H1 (cell line): ENCODE results near the gene SHH. TPM values are rescaled to one million over a fixed set of nuclear protein-coding genes. Genes with fewer than 3 reads are reported as not detected.

Experiments used
- CTCF ChIA-PET: fragments of 300-600 bp; sonication (Branson Sonifier 250); formaldehyde crosslinking; loops from one replicate; lab custom pipeline; 2021; ENCODE audit not compliant: partially characterized antibody; lab: Charles Lee
- POLR2A ChIA-PET: fragments of 300-600 bp; sonication (Branson Sonifier 250); formaldehyde crosslinking; loops from one replicate; lab custom pipeline; 2021; ENCODE audit warnings: inconsistent platforms; ENCODE audit not compliant: partially characterized antibody; lab: Charles Lee
- DNase-seq, 2 experiments: peaks; one replicate each; pipeline versions ENCODE4 v3.0.0 to v3.0.0-alpha.2; 2010 to 2022; ENCODE audit warnings: low spot score in 2 of 2, low read depth in 1 of 2, mixed read lengths in 1 of 2
- FAIRE-seq: peaks from 2 replicates; lab custom pipeline; 2011; peaks lifted over from hg19 to GRCh38; lab: Jason Lieb, UNC
- H2AFZ ChIP-seq: 2 replicates; pipeline ENCODE4 v1.8.1; 2012; ENCODE audit warnings: low read length, inconsistent platforms
- H2AK5ac ChIP-seq: 2 replicates; pipeline ENCODE4 v1.6.1; 2013; ENCODE audit warnings: low read depth, low read length
- H2BK120ac ChIP-seq: replicated peaks from 2 replicates; pipeline ENCODE3; 2013; ENCODE audit warnings: low read depth, low read length, inconsistent platforms
- H2BK12ac ChIP-seq: 2 replicates; pipeline ENCODE4 v1.6.1; 2013; ENCODE audit warnings: low read depth, low read length
- H2BK15ac ChIP-seq: 2 replicates; pipeline ENCODE4 v1.6.1; 2013; ENCODE audit warnings: low read length
- H2BK20ac ChIP-seq: 2 replicates; pipeline ENCODE4 v1.6.1; 2013; ENCODE audit warnings: low read length
- H2BK5ac ChIP-seq: 2 replicates; pipeline ENCODE4 v1.6.1; 2013; ENCODE audit warnings: low read depth, low read length
- H3K14ac ChIP-seq: 2 replicates; pipeline ENCODE4 v1.6.1; 2013; ENCODE audit warnings: inconsistent platforms; ENCODE audit not compliant: insufficient read length
- H3K18ac ChIP-seq: 2 replicates; pipeline ENCODE4 v1.6.1; 2013; ENCODE audit warnings: low read length; ENCODE audit errors: extremely low read depth
- H3K23ac ChIP-seq: 2 replicates; pipeline ENCODE4 v1.6.1; 2013; ENCODE audit warnings: inconsistent platforms; ENCODE audit not compliant: insufficient read length
- H3K23me2 ChIP-seq: 2 replicates; pipeline ENCODE4 v1.6.1; 2013; ENCODE audit warnings: low read depth, low read length
- H3K27ac ChIP-seq: 2 replicates; pipeline ENCODE4 v1.6.1; 2011; ENCODE audit warnings: low read depth, low read length, inconsistent platforms
- H3K27me3 ChIP-seq, 4 experiments: replicated peaks in 1 of 4; 1 replicate in 1 of 4; 2 replicates in 3 of 4; pipeline versions ENCODE4 v1.6.1 to v1.8.1; 2011 to 2013; ENCODE audit warnings: low read length in 3 of 4, mild to moderate bottlenecking in 3 of 4, inconsistent platforms in 2 of 4, mixed read lengths in 2 of 4, moderate library complexity in 1 of 4; ENCODE audit not compliant: control insufficient read depth in 3 of 4, insufficient read depth in 3 of 4; ENCODE audit errors: extremely low read depth in 1 of 4
- H3K36me3 ChIP-seq, 4 experiments: 2 replicates each; pipeline versions ENCODE4 v1.6.1 to v1.8.1; 2011 to 2013; ENCODE audit warnings: mild to moderate bottlenecking in 4 of 4, low read length in 3 of 4, moderate library complexity in 2 of 4, control low read depth in 1 of 4, inconsistent platforms in 1 of 4; ENCODE audit not compliant: insufficient read depth in 4 of 4, control insufficient read depth in 2 of 4
- H3K4ac ChIP-seq: replicated peaks from 2 replicates; pipeline ENCODE3; 2013; ENCODE audit warnings: low read length, low read depth, mixed read lengths, inconsistent platforms; ENCODE audit not compliant: insufficient read length
- H3K4me1 ChIP-seq, 4 experiments: replicated peaks in 1 of 4; 1 replicate in 1 of 4; 2 replicates in 3 of 4; pipeline versions ENCODE4 v1.6.1 to v1.8.1; 2011 to 2013; ENCODE audit warnings: low read length in 3 of 4, inconsistent platforms in 2 of 4, mixed read lengths in 1 of 4; ENCODE audit not compliant: insufficient read depth in 4 of 4, control insufficient read depth in 3 of 4
- H3K4me2 ChIP-seq, 2 experiments: 2 replicates each; pipeline versions ENCODE4 v1.6.1 to v1.8.1; 2011 to 2013; ENCODE audit warnings: low read depth in 2 of 2, low read length in 2 of 2, control low read depth in 1 of 2, inconsistent platforms in 1 of 2, mild to moderate bottlenecking in 1 of 2; ENCODE audit not compliant: insufficient read depth in 1 of 2
- H3K4me3 ChIP-seq, 4 experiments: fragments of 200-600, 300-600 bp in 1 of 4; sonication (generic), shearing (Covaris generic), sonication (Bioruptor Twin) in 1 of 4; 2 replicates each; pipeline versions ENCODE4 v1.5.1 to v1.8.1; 2011 to 2016; ENCODE audit warnings: low read length in 4 of 4, low read depth in 3 of 4, control low read depth in 2 of 4, inconsistent platforms in 2 of 4, mild to moderate bottlenecking in 2 of 4, mixed read lengths in 1 of 4, moderate library complexity in 1 of 4; ENCODE audit not compliant: insufficient read depth in 2 of 4; ENCODE audit errors: extremely low read depth in 1 of 4
- H3K56ac ChIP-seq: replicated peaks from 2 replicates; pipeline ENCODE3; 2013; ENCODE audit warnings: low read depth, mild to moderate bottlenecking, mixed read lengths, low read length, inconsistent platforms; ENCODE audit not compliant: insufficient read length
- H3K79me1 ChIP-seq: 2 replicates; pipeline ENCODE4 v1.6.1; 2013; ENCODE audit warnings: low read depth, low read length, control low read depth
- H3K79me2 ChIP-seq, 2 experiments: 2 replicates each; pipeline versions ENCODE4 v1.6.1 to v1.8.1; 2012 to 2013; ENCODE audit warnings: low read length in 2 of 2, mild to moderate bottlenecking in 2 of 2, inconsistent platforms in 1 of 2; ENCODE audit not compliant: insufficient read depth in 2 of 2, control insufficient read depth in 1 of 2
- H3K9ac ChIP-seq, 4 experiments: replicated peaks in 1 of 4; 1 replicate in 1 of 4; 2 replicates in 3 of 4; pipeline versions ENCODE4 v1.6.1 to v1.8.1; 2011 to 2013; ENCODE audit warnings: low read depth in 3 of 4, low read length in 3 of 4, control low read depth in 2 of 4, mild to moderate bottlenecking in 2 of 4, moderate library complexity in 2 of 4, inconsistent platforms in 1 of 4; ENCODE audit errors: extremely low read depth in 1 of 4
- H3K9me3 ChIP-seq, 2 experiments: 2 replicates each; pipeline versions ENCODE4 v1.6.1 to v1.8.1; 2012 to 2013; ENCODE audit warnings: mild to moderate bottlenecking in 2 of 2, moderate library complexity in 2 of 2, control low read depth in 1 of 2, inconsistent platforms in 1 of 2, low read depth in 1 of 2, low read length in 1 of 2, mixed read lengths in 1 of 2; ENCODE audit not compliant: insufficient read depth in 2 of 2
- H4K20me1 ChIP-seq, 2 experiments: replicated peaks in 1 of 2; 2 replicates each; pipeline versions ENCODE3 to v1.8.1; 2011 to 2013; ENCODE audit warnings: inconsistent platforms in 2 of 2, low read length in 2 of 2, mild to moderate bottlenecking in 1 of 2; ENCODE audit not compliant: insufficient read depth in 2 of 2, control insufficient read depth in 1 of 2
- H4K5ac ChIP-seq: 2 replicates; pipeline ENCODE4 v1.6.1; 2013; ENCODE audit warnings: low read length, low read depth, mixed read lengths, inconsistent platforms; ENCODE audit not compliant: insufficient read length
- H4K8ac ChIP-seq: 2 replicates; pipeline ENCODE4 v1.8.0; 2013; ENCODE audit warnings: mild to moderate bottlenecking, moderate library complexity, low read length, inconsistent platforms; ENCODE audit not compliant: insufficient read depth; ENCODE audit errors: extremely low read depth
- H4K91ac ChIP-seq: replicated peaks from 2 replicates; pipeline ENCODE3; 2013; ENCODE audit warnings: low read length, mixed read lengths, inconsistent platforms; ENCODE audit not compliant: insufficient read length
- CTCF ChIP-seq, 3 experiments: IDR thresholded peaks; 1 replicate in 2 of 3; 2 replicates in 1 of 3; pipeline versions ENCODE4 v1.5.1 to v1.6.1; 2011; ENCODE audit warnings: low read length in 3 of 3, mild to moderate bottlenecking in 3 of 3, inconsistent platforms in 2 of 3, low read depth in 1 of 3, moderate library complexity in 1 of 3; ENCODE audit not compliant: insufficient read depth in 1 of 3; ENCODE audit errors: control extremely low read depth in 1 of 3
- E2F6 ChIP-seq: IDR thresholded peaks from 2 replicates; pipeline ENCODE4 v1.6.1; 2012; ENCODE audit warnings: inconsistent platforms
- KDM4A ChIP-seq: IDR thresholded peaks from one replicate; pipeline ENCODE4 v1.7.1; 2012; ENCODE audit warnings: low read depth, mild to moderate bottlenecking, moderate library complexity, low read length, inconsistent platforms; ENCODE audit not compliant: severe bottlenecking
- SP4 ChIP-seq: IDR thresholded peaks from 2 replicates; pipeline ENCODE4 v1.6.1; 2012; ENCODE audit warnings: low read length, inconsistent platforms
- SUZ12 ChIP-seq: fragments of 200-600 bp; sonication (generic); IDR thresholded peaks from 2 replicates; pipeline ENCODE4 v1.6.1; 2012; ENCODE audit warnings: mild to moderate bottlenecking, inconsistent platforms, low read length, moderate library complexity, mixed read lengths
- YY1 ChIP-seq: IDR thresholded peaks from 2 replicates; pipeline ENCODE4 v1.6.1; 2011; ENCODE audit warnings: low read depth, mild to moderate bottlenecking, low read length
- WGBS, 2 experiments: shearing (Covaris generic) in 1 of 2; methylation state at CpG; one replicate each; pipeline versions ENCODE4 v1.1.6 to v1.1.7; 2013 to 2015; ENCODE audit warnings: low lambda C conversion rate in 2 of 2, mixed read lengths in 2 of 2, inconsistent platforms in 1 of 2, low coverage in 1 of 2, missing lambda C conversion rate in 1 of 2; ENCODE audit not compliant: insufficient replicate concordance in 2 of 2, insufficient coverage in 1 of 2, insufficient read length in 1 of 2; ENCODE audit errors: extremely low coverage in 1 of 2, missing lambda C conversion rate in 1 of 2; 5-methylcytosine and 5-hydroxymethylcytosine counted together
- polyA plus RNA-seq, 7 experiments: library from polyadenylated mRNA; depleted of rRNA in 3 of 7; stranded (reverse) in 5 of 7; unstranded in 2 of 7; fragments of >200 nt in 5 of 7; fragments of 200-250 nt in 2 of 7; gene quantifications; 1 replicate in 5 of 7; 2 replicates in 1 of 7; 4 replicates in 1 of 7; pipeline versions ENCODE4 v1.2.1 to v1.2.3, GENCODE V29; 2011 to 2013; ENCODE audit warnings: missing spikeins in 2 of 7, mixed read lengths in 2 of 7
- total RNA-seq: library from RNA; stranded (reverse); fragmentation: NEBNext Ultra II Directional; extraction: Animal tissue kit (Norgen Biotek cat#: 25700); gene quantifications from 2 replicates; pipeline ENCODE4 v1.2.1, GENCODE V29; 2021

SHH gene
- total and polyA plus RNA-seq, 2 of the 8 experiments (the other 6 are each of a cell fraction or from before 2014, with no cell fraction given), result not detected

- H3K9me3 ChIP-seq, result peaks cover 0 to 8% of the 10 kb centered on the region in 2 experiments; a peak in 2 of 4 replicates
- no peaks in the 10 kb centered on the region for H3K79me1 ChIP-seq
- FAIRE-seq (no peak), DNase-seq (peak in 1 of 2 experiments; percentile 96)
- WGBS, 2 experiments, result 3% methylated on average over 79 of the region's 91 CpGs; no CpG with 5 or more reads in 1 of the 2 experiments
- peak overlapping the region in 3 of 4 experiments; percentile 27 to 56 (median 36); a peak in 7 of 8 replicates for H3K4me3 ChIP-seq
- peak overlapping the region; percentile 21 for H2BK120ac ChIP-seq
- peaks cover 10 to 15% of the 10 kb centered on the region in 2 experiments for H4K20me1 ChIP-seq
- peak overlapping the region; percentile 41 for H4K8ac ChIP-seq
- H4K5ac ChIP-seq, result no peak overlapping the region
- no peak overlapping the region for H2BK5ac ChIP-seq
- no peak overlapping the region for H3K14ac ChIP-seq
- peaks cover 8 to 51% (median 35%) of the 10 kb centered on the region in 4 experiments for H3K4me1 ChIP-seq
- no peak overlapping the region for H4K91ac ChIP-seq
- peaks cover 0 to 8% (median 0%) of the 10 kb centered on the region in 4 experiments; a peak in 2 of 8 replicates for H3K36me3 ChIP-seq
- no peaks in the 10 kb centered on the region for H3K79me2 ChIP-seq
- H3K27ac ChIP-seq, result no peak overlapping the region
- peaks cover 81 to 100% (median 97%) of the 10 kb centered on the region in 4 experiments for H3K27me3 ChIP-seq
- peak overlapping the region; percentile 39; the same call in 1 of the 2 replicates for H2BK12ac ChIP-seq
- H3K9ac ChIP-seq, result no peak overlapping the region
- no peak overlapping the region for H3K23ac ChIP-seq
- no peak overlapping the region for H3K56ac ChIP-seq
- no peak overlapping the region for H2BK15ac ChIP-seq
- H2AK5ac ChIP-seq, result no peak overlapping the region
- peak overlapping the region; percentile 40 to 78 for H3K4me2 ChIP-seq
- no peak overlapping the region for H2AFZ ChIP-seq
- CTCF ChIA-PET, result interaction anchor here (0.6 to 1.6 kb wide), 10 partner anchors 35 to 841 kb away, joined by 3 to 7 read pairs (median 3); no protein-coding TSS in a partner anchor
- peak overlapping the region; percentile 71 for H3K18ac ChIP-seq
- 0 out of 2 replicates have a peak overlapping the region, but pooled peaks have one; percentile 34 for H2BK20ac ChIP-seq
- H3K4ac ChIP-seq, result no peak overlapping the region
- H3K23me2 ChIP-seq, result peaks cover 11% of the 10 kb centered on the region; the same call in 1 of the 2 replicates
- POLR2A ChIA-PET, result interaction anchor here (1.0 kb wide), 1 partner anchor 8 kb away, joined by 3 read pairs; no protein-coding TSS in a partner anchor
- TF ChIP-seq SP4, result no peak
- 0 out of 2 replicates have a peak, but pooled peaks have one; percentile 9 for TF ChIP-seq YY1
- peak; percentile 77 for TF ChIP-seq SUZ12
- peak in 2 of 3 experiments; percentile 64 to 86; a peak in 3 of 4 replicates for TF ChIP-seq CTCF (IDR thresholded peaks at IDR 0.05; ENCODE audit: control extremely low read depth in 1 of 3, insufficient read depth in 1 of 3, low read depth in 1 of 3, low read length in 3 of 3)
- TF ChIP-seq E2F6, result peak; percentile 94
- TF ChIP-seq KDM4A, result peak; percentile 17
These were observed 7.1 kb downstream of the SHH start for GRCh38 chr7:155804897-155805825.
